Fibroblast of lung (primary cell): Measurements from ENCODE around the gene CMC1.

Experiments used
- CTCF ChIP-seq, 2 donors: IDR thresholded peaks in 1 of 2; conservative IDR thresholded peaks in 1 of 2; 1 replicate in 1 of 2; 2 replicates in 1 of 2; pipeline ENCODE4 v1.5.1; 2011 to 2012; ENCODE audit warnings: low read length in 2 of 2, control low read depth in 1 of 2, inconsistent platforms in 1 of 2, low read depth in 1 of 2, mild to moderate bottlenecking in 1 of 2
- EZH2 ChIP-seq: IDR thresholded peaks from 2 replicates; pipeline ENCODE4 v1.5.1; 2012; ENCODE audit warnings: low read length, control low read depth, mild to moderate bottlenecking; ENCODE audit errors: missing control alignments

GRCh38 chr3:28250999-28251398 is 9.6 kb downstream of the CMC1 start:
- TF ChIP-seq CTCF (conservative IDR thresholded peaks at IDR 0.05 in 1 of 2, IDR thresholded peaks at IDR 0.05 in 1 of 2; ENCODE audit: low read depth in 1 of 2, low read length in 2 of 2) (no peak), EZH2 (no peak)
